ENCODE results near the gene PLEKHO2.
A peak's percentile ranks its signal among the peaks of the same experiment; 100 is the strongest.

Gene PLEKHO2

GRCh38 chr15:64836023-64836536, 5.6 kb upstream of the PLEKHO2 start:
- ATAC-seq = no peak
- TF ChIP-seq BACH2 (CRISPR knock-in tag; IDR thresholded peaks at IDR 0.05; ENCODE audit: borderline replicate concordance) (no peak), ISL1 (CRISPR knock-in tag; IDR thresholded peaks at IDR 0.05) (no peak), TOX (CRISPR knock-in tag; IDR thresholded peaks at IDR 0.05; ENCODE audit: borderline replicate concordance) (no peak), ESRRG (CRISPR knock-in tag; IDR thresholded peaks at IDR 0.05) (no peak), PATZ1 (CRISPR knock-in tag; IDR thresholded peaks at IDR 0.05; ENCODE audit: borderline replicate concordance) (no peak), ZFP30 (CRISPR knock-in tag; IDR thresholded peaks at IDR 0.05) (no peak), OSR1 (CRISPR knock-in tag; IDR thresholded peaks at IDR 0.05) (no peak), GLIS3 (CRISPR knock-in tag; IDR thresholded peaks at IDR 0.05) (no peak), ZNF565 (CRISPR knock-in tag; conservative IDR thresholded peaks at IDR 0.05; ENCODE audit: low read depth) (no peak), PPARA (CRISPR knock-in tag; IDR thresholded peaks at IDR 0.05; ENCODE audit: borderline replicate concordance) (no peak), TSHZ2 (CRISPR knock-in tag; IDR thresholded peaks at IDR 0.05) (no peak), ZNF8 (CRISPR knock-in tag; IDR thresholded peaks at IDR 0.05) (no peak), ZNF70 (CRISPR knock-in tag; IDR thresholded peaks at IDR 0.05) (no peak), SNAI2 (CRISPR knock-in tag; IDR thresholded peaks at IDR 0.05) (no peak), ZFP3 (CRISPR knock-in tag; IDR thresholded peaks at IDR 0.05) (no peak)

- TF ChIP-seq SNAI2 (CRISPR knock-in tag; IDR thresholded peaks at IDR 0.05) (no peak), BACH2 (CRISPR knock-in tag; IDR thresholded peaks at IDR 0.05; ENCODE audit: borderline replicate concordance) (no peak), ESRRG (CRISPR knock-in tag; IDR thresholded peaks at IDR 0.05) (no peak), POU6F1 (CRISPR knock-in tag; IDR thresholded peaks at IDR 0.05; ENCODE audit: borderline replicate concordance, low read depth) (no peak)
- no peak for ATAC-seq
Observed at GRCh38 chr15:64837502-64837901, 4.2 kb upstream of the PLEKHO2 start.

- ATAC-seq = peak; percentile 11
- TF ChIP-seq RARB (CRISPR knock-in tag; IDR thresholded peaks at IDR 0.05) = no peak
- TF ChIP-seq GLIS3 (CRISPR knock-in tag; IDR thresholded peaks at IDR 0.05) = no peak
- no peak for TF ChIP-seq ZNF8 (CRISPR knock-in tag; IDR thresholded peaks at IDR 0.05)
- TF ChIP-seq CSDC2 (CRISPR knock-in tag; IDR thresholded peaks at IDR 0.05) = no peak
- TF ChIP-seq PPARA (CRISPR knock-in tag; IDR thresholded peaks at IDR 0.05; ENCODE audit: borderline replicate concordance) = no peak
- no peak for TF ChIP-seq OSR1 (CRISPR knock-in tag; IDR thresholded peaks at IDR 0.05)
- no peak for TF ChIP-seq BACH2 (CRISPR knock-in tag; IDR thresholded peaks at IDR 0.05; ENCODE audit: borderline replicate concordance)
- no peak for TF ChIP-seq ZC3H10 (CRISPR knock-in tag; IDR thresholded peaks at IDR 0.05)
- TF ChIP-seq CREB5 (CRISPR knock-in tag; IDR thresholded peaks at IDR 0.05; ENCODE audit: low read depth) = no peak
- no peak for TF ChIP-seq TOX (CRISPR knock-in tag; IDR thresholded peaks at IDR 0.05; ENCODE audit: borderline replicate concordance)
- TF ChIP-seq ZNF70 (CRISPR knock-in tag; IDR thresholded peaks at IDR 0.05) = no peak
- no peak for TF ChIP-seq ESRRG (CRISPR knock-in tag; IDR thresholded peaks at IDR 0.05)
- no peak for TF ChIP-seq ARNTL (CRISPR knock-in tag; IDR thresholded peaks at IDR 0.05; ENCODE audit: borderline replicate concordance, low read depth)
- no peak for TF ChIP-seq TSHZ2 (CRISPR knock-in tag; IDR thresholded peaks at IDR 0.05)
- no peak for TF ChIP-seq ISL1 (CRISPR knock-in tag; IDR thresholded peaks at IDR 0.05)
- TF ChIP-seq CSRNP3 (CRISPR knock-in tag; IDR thresholded peaks at IDR 0.05) = no peak
Observed at GRCh38 chr15:64841060-64841343, 713 bp upstream of the PLEKHO2 start.
